A673 (cell line): Measurements from ENCODE around the gene GOLGA8J. TPM values are rescaled to one million over a fixed set of nuclear protein-coding genes. Genes with fewer than 3 reads are reported as not detected.

ENCODE experiments used
- BruUV-seq: library from RNA; stranded (reverse); fragments of 400-500 nt; replicated peaks from 2 replicates; lab custom pipeline; 2021; lab: Mats Ljungman, UMichigan
- CTCF ChIA-PET: fragments of 300-600 bp; sonication (Branson Sonifier 250); formaldehyde crosslinking; loops from one replicate; lab custom pipeline; 2022; ENCODE audit warnings: antibody characterized with exemption; lab: Charles Lee
- POLR2A ChIA-PET: fragments of 300-600 bp; sonication (Branson Sonifier 250); formaldehyde crosslinking; loops from one replicate; lab custom pipeline; 2022; ENCODE audit warnings: antibody characterized with exemption; ENCODE audit not compliant: low non-redundant PET; lab: Charles Lee
- DNase-seq: peaks from one replicate; pipeline ENCODE4 v3.0.0-alpha.2; 2015; ENCODE audit warnings: low spot score
- H3K27ac ChIP-seq: fragments of 200-600 bp; sonication (generic); 2 replicates; pipeline ENCODE4 v1.5.1; 2016; ENCODE audit warnings: mixed run types, low read depth, mild to moderate bottlenecking, mixed read lengths, antibody characterized with exemption, low read length; ENCODE audit not compliant: poor library complexity, severe bottlenecking
- H3K27me3 ChIP-seq: fragments of 200-600 bp; sonication (generic); replicated peaks from 2 replicates; pipeline ENCODE4 v1.6.1; 2017; ENCODE audit warnings: mixed run types, low read depth, mild to moderate bottlenecking, mixed read lengths, antibody characterized with exemption, low read length; ENCODE audit not compliant: insufficient read depth, poor library complexity
- H3K36me3 ChIP-seq: fragments of 200-600 bp; sonication (generic); 2 replicates; pipeline ENCODE4 v1.6.1; 2016; ENCODE audit warnings: mixed run types, mild to moderate bottlenecking, mixed read lengths, antibody characterized with exemption, low read length; ENCODE audit not compliant: insufficient read depth, poor library complexity, severe bottlenecking
- H3K4me1 ChIP-seq: fragments of 200-600 bp; sonication (generic); 2 replicates; pipeline ENCODE4 v1.6.1; 2017; ENCODE audit warnings: mixed run types, mild to moderate bottlenecking, mixed read lengths, antibody characterized with exemption, low read length; ENCODE audit not compliant: insufficient read depth, poor library complexity, severe bottlenecking
- H3K4me3 ChIP-seq: fragments of 200-600 bp; sonication (generic); 2 replicates; pipeline ENCODE4 v1.5.1; 2016; ENCODE audit warnings: low read depth, mixed run types, mild to moderate bottlenecking, mixed read lengths, low read length; ENCODE audit not compliant: poor library complexity, severe bottlenecking
- H3K9me3 ChIP-seq: fragments of 200-600 bp; sonication (generic); 2 replicates; pipeline ENCODE4 v1.6.1; 2016; ENCODE audit warnings: mixed run types, low read depth, mild to moderate bottlenecking, mixed read lengths, antibody characterized with exemption, low read length; ENCODE audit not compliant: poor library complexity, severe bottlenecking
- CTCF ChIP-seq: fragments of 300-800, 200-600 bp; sonication (generic); conservative IDR thresholded peaks from 2 replicates; pipeline ENCODE4 v1.5.1; 2017; ENCODE audit warnings: low read depth, mild to moderate bottlenecking, antibody characterized with exemption, low read length, moderate library complexity, mixed read lengths
- EZH2 ChIP-seq: fragments of 200-600 bp; sonication (generic); IDR thresholded peaks from 2 replicates; pipeline ENCODE4 v1.6.1; 2017; ENCODE audit warnings: borderline replicate concordance, low read depth, mild to moderate bottlenecking, mixed read lengths, antibody characterized with exemption, low read length; ENCODE audit not compliant: poor library complexity, severe bottlenecking
- intact Hi-C: fragments of 100-400 bp; cut with micrococcal nuclease; formaldehyde crosslinking; loops from one replicate; pipeline ENCODE4 v1.10.0; 2022; ENCODE audit not compliant: unreplicated experiment
- total RNA-seq: library from RNA; stranded (reverse); gene quantifications from 2 replicates; pipeline ENCODE4 v1.2.3, GENCODE V29; 2021

Gene GOLGA8J
- total RNA-seq, 1 experiment from 2014 or later: not detected

GRCh38 chr15:30065025-30065801 is 17.5 kb upstream of the GOLGA8J start:
- Histone ChIP-seq H3K36me3 (no peaks in the 10 kb centered on the region), H3K9me3 (no peaks in the 10 kb centered on the region), H3K4me1 (peaks cover 6% of the 10 kb centered on the region), H3K27me3 (no peaks in the 10 kb centered on the region), H3K27ac (no peak overlapping the region), H3K4me3 (no peak overlapping the region)
- ChIA-PET CTCF (no interaction called here), POLR2A (no interaction called here)
- TF ChIP-seq EZH2: no peak
- TF ChIP-seq CTCF: no peak
- DNase-seq: no peak
- no TSS peak for BruUV-seq
- intact Hi-C loops: no loop called here

GRCh38 chr15:30068326-30068725 is 14.4 kb upstream of the GOLGA8J start:
- no peak for DNase-seq
- Histone ChIP-seq H3K27ac (no peak overlapping the region), H3K36me3 (no peaks in the 10 kb centered on the region), H3K9me3 (no peaks in the 10 kb centered on the region), H3K27me3 (no peaks in the 10 kb centered on the region), H3K4me3 (no peak overlapping the region), H3K4me1 (peaks cover 6% of the 10 kb centered on the region)
- ChIA-PET POLR2A (no interaction called here), CTCF (no interaction called here)
- intact Hi-C loops: no loop called here
- no peak for TF ChIP-seq CTCF
- no TSS peak for BruUV-seq

- H3K4me3 ChIP-seq: no peak overlapping the region
- CTCF ChIA-PET: no interaction called here
- DNase-seq: no peak
- H3K27me3 ChIP-seq: no peaks in the 10 kb centered on the region
- H3K4me1 ChIP-seq: no peaks in the 10 kb centered on the region
- POLR2A ChIA-PET: no interaction called here
- H3K9me3 ChIP-seq: no peaks in the 10 kb centered on the region
- no peak overlapping the region for H3K27ac ChIP-seq
- TF ChIP-seq EZH2: no peak
- no peak for TF ChIP-seq CTCF
- no peaks in the 10 kb centered on the region for H3K36me3 ChIP-seq
- BruUV-seq: no TSS peak
- intact Hi-C loops: no loop called here
Measured at GRCh38 chr15:30072630-30073029, 10.1 kb upstream of the GOLGA8J start.
